ENCODE results near the gene MARCHF4.
A peak's percentile ranks its signal among the peaks of the same experiment; 100 is the strongest.

MARCHF4 gene

DNA sequence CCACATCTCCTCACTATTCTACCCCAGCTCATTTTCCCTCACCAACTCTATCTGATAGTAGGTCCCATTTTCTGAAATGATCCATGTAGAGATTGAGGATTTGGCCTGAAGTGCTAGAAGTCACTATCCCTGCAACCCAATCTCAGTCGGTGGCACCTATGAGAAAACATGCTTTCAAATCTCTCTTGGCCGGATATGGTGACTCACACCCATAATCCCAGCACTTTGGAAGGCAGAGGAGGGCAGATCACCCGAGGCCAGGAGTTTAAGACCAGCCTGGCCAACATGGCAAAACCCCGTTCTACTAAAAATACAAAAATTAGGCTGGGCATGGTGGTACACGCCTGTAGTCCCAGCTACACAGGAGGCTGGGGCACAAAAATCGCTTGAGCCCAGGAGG is 19.1 kb upstream of the MARCHF4 start:
- peaks cover 7% of the 10 kb centered on the region for H3K9me3 ChIP-seq (ENCODE audit: control insufficient read depth, low read length)
- no peak overlapping the region for H2AK5ac ChIP-seq (ENCODE audit: low read length, severe bottlenecking)
- H3K23ac ChIP-seq (ENCODE audit: low read length in 2 of 2) = no peak overlapping the region
- H3K27ac ChIP-seq (ENCODE audit: low read length, poor library complexity, severe bottlenecking) = no peak overlapping the region
- H3K79me1 ChIP-seq (replicated peaks; ENCODE audit: low read length, poor library complexity, severe bottlenecking) = no peaks in the 10 kb centered on the region
- WGBS = 66% methylated on average over 6 of the region's 6 CpGs
- no peak overlapping the region for H3K14ac ChIP-seq (ENCODE audit: low read length in 2 of 2)
- no peak overlapping the region for H3K9ac ChIP-seq (ENCODE audit: low read length)
- no peak overlapping the region for H2BK15ac ChIP-seq (ENCODE audit: low read depth, poor library complexity, severe bottlenecking)
- H2BK12ac ChIP-seq (ENCODE audit: low read length in 2 of 2) = no peak overlapping the region
- H3K4me1 ChIP-seq (ENCODE audit: control insufficient read depth, insufficient read depth, low read depth, low read length) = no peaks in the 10 kb centered on the region
- no peak overlapping the region for H2AFZ ChIP-seq (ENCODE audit: low read depth, low read length)
- H4K8ac ChIP-seq (ENCODE audit: low read length) = no peak overlapping the region
- H3K27me3 ChIP-seq (ENCODE audit: control insufficient read depth in 1 of 2, insufficient read depth in 1 of 2, low read length in 2 of 2) = peaks cover 0 to 8% of the 10 kb centered on the region in 2 experiments
- H3K4me3 ChIP-seq (ENCODE audit: insufficient read depth in 1 of 2, low read depth in 1 of 2, low read length in 2 of 2) = no peak overlapping the region
- no peak overlapping the region for H3K4ac ChIP-seq (ENCODE audit: low read depth in 1 of 2, low read length in 2 of 2)
- H2BK120ac ChIP-seq (ENCODE audit: low read depth, low read length) = no peak overlapping the region
- DNase-seq = peak; percentile 51
- no peak overlapping the region for H3K4me2 ChIP-seq (ENCODE audit: low read length, poor library complexity, severe bottlenecking)
- H2BK5ac ChIP-seq (ENCODE audit: low read depth, low read length, poor library complexity, severe bottlenecking) = no peak overlapping the region
- H4K91ac ChIP-seq (ENCODE audit: low read length) = no peak overlapping the region
- no peaks in the 10 kb centered on the region for H3K36me3 ChIP-seq (ENCODE audit: control insufficient read depth in 1 of 2, insufficient read depth in 2 of 2, low read depth in 1 of 2, low read length in 2 of 2)
- no peak overlapping the region for H3K18ac ChIP-seq (ENCODE audit: low read depth in 1 of 2, low read length in 2 of 2)

DNA sequence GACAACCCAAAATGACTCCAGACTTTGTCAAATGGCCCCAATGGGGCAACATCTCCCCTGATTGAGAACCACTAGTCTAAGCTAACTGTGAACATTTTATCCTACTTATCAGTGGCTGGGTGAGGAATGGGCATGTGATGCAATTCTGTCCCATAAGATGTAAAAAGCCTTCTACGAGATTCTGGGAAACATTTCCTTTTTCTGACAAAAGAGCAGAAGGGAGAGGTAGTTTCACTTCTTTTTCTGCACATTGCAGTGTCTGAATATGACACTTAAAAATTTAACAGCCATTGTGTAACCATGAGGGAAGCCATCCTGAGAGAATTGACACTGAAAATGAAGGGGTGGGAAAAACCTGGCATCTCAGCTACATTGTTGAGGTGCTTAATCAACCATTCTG is 17.3 kb upstream of the MARCHF4 start:
- H3K9me3 ChIP-seq (ENCODE audit: control insufficient read depth, low read length) = peaks cover 7% of the 10 kb centered on the region
- no peaks in the 10 kb centered on the region for H3K79me1 ChIP-seq (replicated peaks; ENCODE audit: low read length, poor library complexity, severe bottlenecking)
- H3K4ac ChIP-seq (ENCODE audit: low read depth in 1 of 2, low read length in 2 of 2) = no peak overlapping the region
- no peak overlapping the region for H3K14ac ChIP-seq (ENCODE audit: low read length in 2 of 2)
- H3K18ac ChIP-seq (ENCODE audit: low read depth in 1 of 2, low read length in 2 of 2) = no peak overlapping the region
- no peak overlapping the region for H4K8ac ChIP-seq (ENCODE audit: low read length)
- H3K4me3 ChIP-seq (ENCODE audit: insufficient read depth in 1 of 2, low read depth in 1 of 2, low read length in 2 of 2) = no peak overlapping the region
- H2AFZ ChIP-seq (ENCODE audit: low read depth, low read length) = no peak overlapping the region
- H3K23ac ChIP-seq (ENCODE audit: low read length in 2 of 2) = no peak overlapping the region
- no peak overlapping the region for H2BK15ac ChIP-seq (ENCODE audit: low read depth, poor library complexity, severe bottlenecking)
- H4K91ac ChIP-seq (ENCODE audit: low read length) = no peak overlapping the region
- no peak overlapping the region for H2BK120ac ChIP-seq (ENCODE audit: low read depth, low read length)
- 100% methylated on average over 1 of the region's 1 CpG for WGBS
- no peak overlapping the region for H2BK5ac ChIP-seq (ENCODE audit: low read depth, low read length, poor library complexity, severe bottlenecking)
- H3K9ac ChIP-seq (ENCODE audit: low read length) = no peak overlapping the region
- no peak overlapping the region for H3K4me2 ChIP-seq (ENCODE audit: low read length, poor library complexity, severe bottlenecking)
- H2AK5ac ChIP-seq (ENCODE audit: low read length, severe bottlenecking) = no peak overlapping the region
- H2BK12ac ChIP-seq (ENCODE audit: low read length in 2 of 2) = no peak overlapping the region
- H3K27me3 ChIP-seq (ENCODE audit: control insufficient read depth in 1 of 2, insufficient read depth in 1 of 2, low read length in 2 of 2) = peaks cover 0 to 8% of the 10 kb centered on the region in 2 experiments
- no peak overlapping the region for H3K27ac ChIP-seq (ENCODE audit: low read length, poor library complexity, severe bottlenecking)
- no peaks in the 10 kb centered on the region for H3K4me1 ChIP-seq (ENCODE audit: control insufficient read depth, insufficient read depth, low read depth, low read length)
- DNase-seq = peak; percentile 40
- H3K36me3 ChIP-seq (ENCODE audit: control insufficient read depth in 1 of 2, insufficient read depth in 2 of 2, low read depth in 1 of 2, low read length in 2 of 2) = no peaks in the 10 kb centered on the region

DNA sequence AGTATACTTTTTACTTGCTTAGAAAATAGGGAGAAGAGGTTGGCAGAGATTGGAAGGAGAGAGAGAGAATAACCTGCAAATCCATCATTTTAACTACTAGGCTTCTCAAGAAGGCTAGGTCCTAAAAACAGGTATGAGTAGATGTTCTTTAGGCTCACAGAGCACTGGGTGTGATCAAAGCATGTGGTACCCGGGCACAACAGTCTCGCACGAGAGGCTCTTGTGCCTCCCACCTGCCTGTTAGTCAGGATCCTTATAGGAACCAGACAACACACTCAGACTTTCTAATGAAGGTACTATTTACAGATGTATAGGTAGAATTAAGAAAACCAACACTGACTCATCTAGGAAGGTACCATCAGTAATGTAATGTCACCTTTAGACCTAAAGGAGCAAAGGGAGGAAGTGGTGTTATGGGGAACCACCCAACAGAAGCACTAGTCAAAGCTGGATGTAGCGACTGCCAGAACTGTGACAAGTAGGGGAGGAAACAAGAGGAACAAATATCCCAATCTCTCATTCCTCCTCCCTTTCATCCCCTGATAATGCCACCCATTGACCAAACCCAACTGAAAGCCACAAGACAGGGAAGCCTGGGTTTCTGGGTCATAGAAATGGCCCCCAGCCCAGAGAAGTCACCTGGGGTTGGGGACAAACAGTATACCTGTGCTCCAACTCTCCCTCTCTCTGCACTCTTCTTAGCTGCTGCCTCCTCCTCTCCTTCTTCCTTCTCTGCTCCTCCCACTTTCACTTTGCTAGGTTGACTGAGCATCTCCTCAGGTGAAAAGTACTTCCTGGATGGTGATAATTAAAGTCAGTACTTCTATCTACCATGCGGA is 16.0 kb upstream of the MARCHF4 start:
- no peak overlapping the region for H2BK5ac ChIP-seq (ENCODE audit: low read depth, low read length, poor library complexity, severe bottlenecking)
- H3K23ac ChIP-seq (ENCODE audit: low read length in 2 of 2) = no peak overlapping the region
- DNase-seq = no peak
- no peak overlapping the region for H3K27ac ChIP-seq (ENCODE audit: low read length, poor library complexity, severe bottlenecking)
- H2BK12ac ChIP-seq (ENCODE audit: low read length in 2 of 2) = no peak overlapping the region
- H3K4me2 ChIP-seq (ENCODE audit: low read length, poor library complexity, severe bottlenecking) = no peak overlapping the region
- no peak overlapping the region for H2AFZ ChIP-seq (ENCODE audit: low read depth, low read length)
- peaks cover 0 to 8% of the 10 kb centered on the region in 2 experiments for H3K27me3 ChIP-seq (ENCODE audit: control insufficient read depth in 1 of 2, insufficient read depth in 1 of 2, low read length in 2 of 2)
- no peak overlapping the region for H3K4me3 ChIP-seq (ENCODE audit: insufficient read depth in 1 of 2, low read depth in 1 of 2, low read length in 2 of 2)
- WGBS = 96% methylated on average over 4 of the region's 5 CpGs
- no peak overlapping the region for H3K18ac ChIP-seq (ENCODE audit: low read depth in 1 of 2, low read length in 2 of 2)
- no peak overlapping the region for H2AK5ac ChIP-seq (ENCODE audit: low read length, severe bottlenecking)
- H3K79me1 ChIP-seq (replicated peaks; ENCODE audit: low read length, poor library complexity, severe bottlenecking) = no peaks in the 10 kb centered on the region
- H3K9ac ChIP-seq (ENCODE audit: low read length) = no peak overlapping the region
- H3K36me3 ChIP-seq (ENCODE audit: control insufficient read depth in 1 of 2, insufficient read depth in 2 of 2, low read depth in 1 of 2, low read length in 2 of 2) = no peaks in the 10 kb centered on the region
- no peak overlapping the region for H4K91ac ChIP-seq (ENCODE audit: low read length)
- H4K8ac ChIP-seq (ENCODE audit: low read length) = no peak overlapping the region
- no peak overlapping the region for H3K4ac ChIP-seq (ENCODE audit: low read depth in 1 of 2, low read length in 2 of 2)
- H2BK120ac ChIP-seq (ENCODE audit: low read depth, low read length) = no peak overlapping the region
- no peaks in the 10 kb centered on the region for H3K4me1 ChIP-seq (ENCODE audit: control insufficient read depth, insufficient read depth, low read depth, low read length)
- H3K9me3 ChIP-seq (ENCODE audit: control insufficient read depth, low read length) = peaks cover 7% of the 10 kb centered on the region
- H3K14ac ChIP-seq (ENCODE audit: low read length in 2 of 2) = no peak overlapping the region
- H2BK15ac ChIP-seq (ENCODE audit: low read depth, poor library complexity, severe bottlenecking) = no peak overlapping the region

DNA sequence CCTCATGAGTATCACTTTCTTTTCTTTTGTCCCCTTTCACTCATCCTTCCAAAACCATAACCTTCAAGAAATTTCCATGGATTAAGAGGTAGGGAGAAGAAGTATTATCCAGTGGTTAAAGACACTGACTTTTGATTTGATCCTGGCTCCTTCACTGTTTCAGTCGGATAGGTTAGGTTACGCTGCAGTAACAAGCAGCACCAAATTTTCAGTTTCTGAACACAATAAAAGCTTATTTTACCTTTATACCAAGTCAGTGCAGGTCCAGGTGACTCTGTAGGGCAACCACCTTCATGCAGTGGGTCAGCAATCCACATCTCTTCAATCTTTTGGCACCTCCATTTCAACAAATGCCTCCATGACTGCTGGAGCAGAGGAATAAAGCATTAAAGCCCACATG is 15.0 kb upstream of the MARCHF4 start:
- WGBS = 94% methylated on average over 2 of the region's 2 CpGs
- Histone ChIP-seq H3K79me1 (replicated peaks; ENCODE audit: low read length, poor library complexity, severe bottlenecking) (no peaks in the 10 kb centered on the region), H3K4ac (ENCODE audit: low read depth in 1 of 2, low read length in 2 of 2) (no peak overlapping the region), H3K36me3 (ENCODE audit: control insufficient read depth in 1 of 2, insufficient read depth in 2 of 2, low read depth in 1 of 2, low read length in 2 of 2) (no peaks in the 10 kb centered on the region), H2BK120ac (ENCODE audit: low read depth, low read length) (no peak overlapping the region), H3K27ac (ENCODE audit: low read length, poor library complexity, severe bottlenecking) (no peak overlapping the region), H2BK5ac (ENCODE audit: low read depth, low read length, poor library complexity, severe bottlenecking) (no peak overlapping the region), H3K23ac (ENCODE audit: low read length in 2 of 2) (no peak overlapping the region), H4K8ac (ENCODE audit: low read length) (no peak overlapping the region), H2BK15ac (ENCODE audit: low read depth, poor library complexity, severe bottlenecking) (no peak overlapping the region), H2BK12ac (ENCODE audit: low read length in 2 of 2) (no peak overlapping the region), H2AK5ac (ENCODE audit: low read length, severe bottlenecking) (no peak overlapping the region), H3K27me3 (ENCODE audit: control insufficient read depth in 1 of 2, insufficient read depth in 1 of 2, low read length in 2 of 2) (peaks cover 0 to 8% of the 10 kb centered on the region in 2 experiments), H3K9me3 (ENCODE audit: control insufficient read depth, low read length) (peaks cover 7% of the 10 kb centered on the region), H4K91ac (ENCODE audit: low read length) (no peak overlapping the region), H3K9ac (ENCODE audit: low read length) (no peak overlapping the region), H3K18ac (ENCODE audit: low read depth in 1 of 2, low read length in 2 of 2) (no peak overlapping the region), H2AFZ (ENCODE audit: low read depth, low read length) (no peak overlapping the region), H3K4me3 (ENCODE audit: insufficient read depth in 1 of 2, low read depth in 1 of 2, low read length in 2 of 2) (no peak overlapping the region), H3K14ac (ENCODE audit: low read length in 2 of 2) (no peak overlapping the region), H3K4me1 (ENCODE audit: control insufficient read depth, insufficient read depth, low read depth, low read length) (no peaks in the 10 kb centered on the region), H3K4me2 (ENCODE audit: low read length, poor library complexity, severe bottlenecking) (no peak overlapping the region)
- no peak for DNase-seq

Measured in mesenchymal stem cell (in vitro differentiated cells and primary cell).